ENCODE results near the gene CTU1. TPM values are rescaled to one million over a fixed set of nuclear protein-coding genes. Genes with fewer than 3 reads are reported as not detected.

The CTU1 gene
- total RNA-seq, 3 donors from 2014 or later (not counting 1 experiment from before 2014, with no cell fraction given) = 2.5 to 6.5 (median 3.8) TPM

DNA sequence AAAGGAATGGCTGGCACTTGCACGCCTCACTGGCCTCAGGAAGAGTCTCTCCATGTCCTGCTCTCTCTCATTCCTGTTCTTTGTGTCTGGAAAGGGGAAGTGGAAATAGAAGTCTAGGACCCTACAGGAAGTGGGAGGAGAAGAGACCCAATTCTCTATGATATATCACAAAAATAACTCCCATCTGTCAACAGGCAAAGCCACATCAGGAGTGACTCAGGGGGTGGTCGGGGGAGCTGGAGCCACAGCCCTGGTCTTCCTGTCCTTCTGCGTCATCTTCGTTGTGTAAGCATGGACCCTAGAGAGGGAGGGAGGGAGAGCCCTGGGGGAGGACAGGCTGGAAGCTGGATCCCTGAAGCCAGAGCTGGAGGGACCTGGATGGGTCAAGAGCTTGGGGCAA, 19.5 kb upstream of the CTU1 start:
- TF ChIP-seq CTCF (IDR thresholded peaks at IDR 0.05) = no peak
- H3K4me3 ChIP-seq (ENCODE audit: low read length) = no peak overlapping the region
- DNase-seq (no peak), ATAC-seq (peak in 1 of 3 donors; percentile 13)
- H3K36me3 ChIP-seq (ENCODE audit: control insufficient read depth, insufficient read depth, low read length) = peaks cover 5% of the 10 kb centered on the region
- H3K27me3 Mint-ChIP-seq (ENCODE audit: low read depth in 2 of 2) = no peaks in the 10 kb centered on the region
- H3K9me3 ChIP-seq (ENCODE audit: control insufficient read depth, insufficient read depth, low read length) = no peaks in the 10 kb centered on the region
- H3K4me1 Mint-ChIP-seq = peaks cover 87 to 91% of the 10 kb centered on the region in 2 donors
- peak overlapping the region; percentile 88 for H3K4me3 Mint-ChIP-seq
- no peaks in the 10 kb centered on the region for H3K9me3 Mint-ChIP-seq
- peak overlapping the region; percentile 73 for H3K27ac ChIP-seq (ENCODE audit: low read length)
- H3K36me3 Mint-ChIP-seq = no peaks in the 10 kb centered on the region
- WGBS (ENCODE audit: insufficient coverage) = 26% methylated on average over 4 of the region's 4 CpGs
- H3K27ac Mint-ChIP-seq = peak overlapping the region; percentile 94 to 96
- H3K27me3 ChIP-seq (ENCODE audit: control insufficient read depth, insufficient read depth, low read length) = no peaks in the 10 kb centered on the region
- peaks cover 98% of the 10 kb centered on the region for H3K4me1 ChIP-seq (ENCODE audit: control insufficient read depth, insufficient read depth, low read length)
- intact Hi-C loops (cut with micrococcal nuclease) = no loop called here

- H3K36me3 Mint-ChIP-seq = no peaks in the 10 kb centered on the region
- no peak for DNase-seq
- peaks cover 5% of the 10 kb centered on the region for H3K36me3 ChIP-seq (ENCODE audit: control insufficient read depth, insufficient read depth, low read length)
- WGBS (ENCODE audit: insufficient coverage) = 78% methylated on average over 5 of the region's 6 CpGs
- H3K9me3 Mint-ChIP-seq = no peaks in the 10 kb centered on the region
- no peaks in the 10 kb centered on the region for H3K27me3 ChIP-seq (ENCODE audit: control insufficient read depth, insufficient read depth, low read length)
- ATAC-seq = no peak
- H3K9me3 ChIP-seq (ENCODE audit: control insufficient read depth, insufficient read depth, low read length) = no peaks in the 10 kb centered on the region
- H3K4me1 Mint-ChIP-seq = peaks cover 87 to 91% of the 10 kb centered on the region in 2 donors
- TF ChIP-seq CTCF (IDR thresholded peaks at IDR 0.05) = no peak
- H3K4me3 ChIP-seq (ENCODE audit: low read length) = peak overlapping the region; percentile 49
- peak overlapping the region; percentile 88 for H3K4me3 Mint-ChIP-seq
- intact Hi-C loops (cut with micrococcal nuclease) = no loop called here
- H3K27ac Mint-ChIP-seq = peak overlapping the region; percentile 94 to 96
- peak overlapping the region; percentile 34 for H3K27ac ChIP-seq (ENCODE audit: low read length)
- no peaks in the 10 kb centered on the region for H3K27me3 Mint-ChIP-seq (ENCODE audit: low read depth in 2 of 2)
- peaks cover 99% of the 10 kb centered on the region for H3K4me1 ChIP-seq (ENCODE audit: control insufficient read depth, insufficient read depth, low read length)
Observed at GRCh38 chr19:51127032-51127431, 18.8 kb upstream of the CTU1 start.

DNA sequence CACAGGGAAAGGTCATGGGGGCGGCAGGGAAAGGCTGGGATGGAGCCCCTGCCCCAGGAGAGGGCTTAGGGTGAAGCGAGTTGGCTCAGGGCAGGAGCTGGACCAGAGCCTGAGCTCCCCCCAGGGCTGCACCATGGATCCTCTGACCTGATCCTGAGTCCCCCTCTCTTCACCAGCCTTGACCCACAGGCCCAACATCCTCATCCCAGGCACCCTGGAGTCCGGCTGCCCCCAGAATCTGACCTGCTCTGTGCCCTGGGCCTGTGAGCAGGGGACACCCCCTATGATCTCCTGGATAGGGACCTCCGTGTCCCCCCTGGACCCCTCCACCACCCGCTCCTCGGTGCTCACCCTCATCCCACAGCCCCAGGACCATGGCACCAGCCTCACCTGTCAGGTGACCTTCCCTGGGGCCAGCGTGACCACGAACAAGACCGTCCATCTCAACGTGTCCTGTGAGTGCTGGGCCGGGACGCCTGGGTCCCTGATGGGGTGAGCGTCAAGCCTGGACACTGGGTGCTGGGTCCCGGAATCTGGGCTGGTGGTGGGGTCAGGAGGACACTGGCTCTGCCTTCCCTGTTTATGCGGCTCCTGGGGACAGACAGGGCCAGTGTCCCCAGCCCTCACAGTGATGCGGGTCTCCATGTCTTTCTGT, 17.3 kb upstream of the CTU1 start:
- no peak for ATAC-seq
- Mint-ChIP-seq H3K4me3 (peak overlapping the region; percentile 88), H3K9me3 (no peaks in the 10 kb centered on the region), H3K27ac (peak overlapping the region; percentile 94 to 96), H3K4me1 (peaks cover 84 to 90% of the 10 kb centered on the region in 2 donors), H3K36me3 (no peaks in the 10 kb centered on the region), H3K27me3 (ENCODE audit: low read depth in 2 of 2) (no peaks in the 10 kb centered on the region)
- peaks cover 98% of the 10 kb centered on the region for H3K4me1 ChIP-seq (ENCODE audit: control insufficient read depth, insufficient read depth, low read length)
- WGBS (ENCODE audit: insufficient coverage) = 91% methylated on average over 16 of the region's 16 CpGs
- H3K27ac ChIP-seq (ENCODE audit: low read length) = peak overlapping the region; percentile 91
- intact Hi-C loops (cut with micrococcal nuclease) = no loop called here
- peak overlapping the region; percentile 49 for H3K4me3 ChIP-seq (ENCODE audit: low read length)
- no peaks in the 10 kb centered on the region for H3K9me3 ChIP-seq (ENCODE audit: control insufficient read depth, insufficient read depth, low read length)
- H3K36me3 ChIP-seq (ENCODE audit: control insufficient read depth, insufficient read depth, low read length) = peaks cover 5% of the 10 kb centered on the region
- TF ChIP-seq CTCF (IDR thresholded peaks at IDR 0.05) = no peak
- H3K27me3 ChIP-seq (ENCODE audit: control insufficient read depth, insufficient read depth, low read length) = no peaks in the 10 kb centered on the region
- no peak for DNase-seq

Measured in natural killer cell (primary cell).